GM18868 (cell line): ENCODE results near the gene DUOX1.
A peak's percentile ranks its signal among the peaks of the same experiment; 100 is the strongest.

Experiments used
- ATAC-seq: cut with Tn5 transposase; IDR thresholded peaks from one replicate; pipeline ENCODE4 v1.9.1; 2021; ENCODE audit warnings: mild to moderate bottlenecking, moderate library complexity; ENCODE audit not compliant: unreplicated experiment

DUOX1 gene

DNA sequence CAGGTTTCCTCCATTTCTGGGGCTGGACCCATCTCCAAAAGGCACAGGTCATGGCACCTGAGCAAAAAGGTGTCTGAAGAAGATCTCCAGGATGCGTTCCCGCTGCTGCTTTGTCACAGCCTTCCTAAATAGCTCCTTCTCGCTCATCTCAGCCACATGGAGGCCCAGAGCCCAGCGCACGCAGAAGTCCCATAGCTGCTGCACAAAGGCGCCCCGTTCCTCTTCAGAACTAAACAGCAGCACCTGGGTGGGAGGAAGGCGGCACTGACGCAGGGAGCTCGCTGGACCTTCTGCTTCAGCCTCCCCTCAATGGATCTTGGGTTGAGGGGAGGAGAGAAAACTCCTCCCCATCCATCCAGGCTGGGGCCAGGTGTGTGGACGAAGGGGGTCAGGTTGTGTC is 24.2 kb upstream of the DUOX1 start:
- ATAC-seq = no peak

DNA sequence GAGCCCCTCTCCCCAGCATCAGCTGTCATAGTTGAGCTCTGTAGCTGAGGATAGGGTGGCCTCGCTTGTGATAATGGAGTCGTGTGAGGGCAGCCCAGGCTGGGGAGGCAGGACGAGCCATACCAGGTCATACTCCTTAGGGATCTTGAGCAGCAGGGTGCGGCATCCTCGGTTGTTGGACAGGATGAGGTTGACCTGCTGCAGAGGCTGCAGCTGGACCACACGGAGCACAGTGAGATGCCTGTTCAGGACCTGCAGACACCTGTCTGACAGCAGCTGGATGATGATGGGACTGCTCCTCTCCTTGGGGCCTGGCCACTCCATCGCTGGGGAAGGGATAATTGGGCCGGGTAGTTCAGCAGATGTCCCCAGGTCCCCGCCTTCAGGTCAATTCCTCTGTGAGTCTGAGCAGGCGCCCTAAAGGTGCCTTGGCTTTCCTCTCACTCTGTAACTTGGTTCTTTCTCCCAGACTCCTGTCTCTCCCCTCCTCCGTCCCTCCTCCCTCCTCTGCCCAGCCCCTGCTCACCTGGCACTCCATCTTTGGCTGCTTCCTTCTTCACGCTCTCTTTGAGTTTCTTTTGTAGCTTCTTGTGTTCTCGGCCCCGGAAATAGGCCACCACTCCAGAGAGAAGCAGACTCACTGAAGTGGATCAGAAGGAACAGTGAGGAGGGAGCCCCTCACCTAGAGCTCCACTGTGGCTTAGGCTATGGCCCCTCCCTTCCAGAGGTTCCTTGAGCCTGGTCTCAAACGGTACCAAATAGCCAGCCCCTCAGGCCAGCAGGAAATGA is 23.6 kb upstream of the DUOX1 start:
- no peak for ATAC-seq

DNA sequence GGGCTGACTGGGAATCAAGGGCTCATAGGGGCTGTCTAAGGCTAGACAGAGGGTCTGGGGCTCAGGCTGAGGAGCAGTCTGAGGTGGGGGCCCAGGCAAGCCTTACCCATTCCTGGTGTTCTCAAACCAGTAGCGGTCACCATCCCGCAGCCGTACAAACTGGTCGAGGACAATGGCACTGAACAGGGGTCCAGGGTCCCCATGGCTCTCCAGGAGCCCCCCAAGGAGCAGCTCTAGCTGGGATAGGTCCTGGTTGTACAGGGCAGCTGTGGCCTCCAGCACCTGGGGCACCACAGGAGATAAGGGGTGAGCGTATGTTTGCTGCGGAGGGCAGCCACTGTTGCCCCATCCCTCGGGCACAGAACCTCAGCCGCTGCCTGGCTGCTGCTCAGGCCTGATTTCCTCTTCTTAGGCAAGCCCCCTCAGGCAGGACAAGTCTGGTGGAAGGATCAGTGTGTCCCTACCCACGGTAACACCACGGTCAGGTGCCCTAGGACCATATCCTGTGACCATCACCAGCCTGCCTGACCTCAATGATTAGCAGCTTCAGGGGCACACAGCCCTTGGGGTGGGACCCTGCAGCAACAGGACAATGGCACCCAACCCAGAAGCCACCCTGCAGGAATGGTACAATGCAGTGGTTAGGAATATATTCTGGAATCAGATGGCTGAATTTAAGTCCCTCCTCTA is 21.7 kb upstream of the DUOX1 start:
- no peak for ATAC-seq

DNA sequence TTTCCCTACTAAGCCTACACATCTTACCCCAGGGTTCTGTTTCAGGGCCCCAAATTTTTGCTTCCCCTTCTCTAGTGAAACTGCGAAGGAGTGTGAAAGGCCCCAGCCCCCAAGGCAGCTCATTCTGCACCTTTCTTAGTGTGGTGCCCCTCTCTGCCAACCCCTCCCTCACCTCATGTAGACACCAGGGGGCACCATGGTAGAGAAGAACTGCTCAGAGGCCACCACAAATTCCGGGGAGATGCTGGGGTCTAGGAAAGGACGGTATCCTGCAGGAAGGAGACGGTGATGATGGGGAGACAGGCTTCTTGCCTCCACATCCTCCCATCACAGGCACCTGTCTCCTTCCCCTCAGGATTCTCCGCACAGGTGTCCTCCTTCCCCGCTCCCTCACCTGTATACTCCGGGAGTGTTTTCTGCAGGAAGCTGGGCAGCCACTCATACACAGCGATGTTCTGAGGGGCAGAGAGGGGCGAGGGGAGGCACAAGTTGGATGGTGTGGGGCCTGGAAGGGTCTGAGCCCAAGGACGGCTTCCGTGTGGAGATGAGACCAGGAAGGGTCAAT is 19.5 kb upstream of the DUOX1 start:
- ATAC-seq = no peak

DNA sequence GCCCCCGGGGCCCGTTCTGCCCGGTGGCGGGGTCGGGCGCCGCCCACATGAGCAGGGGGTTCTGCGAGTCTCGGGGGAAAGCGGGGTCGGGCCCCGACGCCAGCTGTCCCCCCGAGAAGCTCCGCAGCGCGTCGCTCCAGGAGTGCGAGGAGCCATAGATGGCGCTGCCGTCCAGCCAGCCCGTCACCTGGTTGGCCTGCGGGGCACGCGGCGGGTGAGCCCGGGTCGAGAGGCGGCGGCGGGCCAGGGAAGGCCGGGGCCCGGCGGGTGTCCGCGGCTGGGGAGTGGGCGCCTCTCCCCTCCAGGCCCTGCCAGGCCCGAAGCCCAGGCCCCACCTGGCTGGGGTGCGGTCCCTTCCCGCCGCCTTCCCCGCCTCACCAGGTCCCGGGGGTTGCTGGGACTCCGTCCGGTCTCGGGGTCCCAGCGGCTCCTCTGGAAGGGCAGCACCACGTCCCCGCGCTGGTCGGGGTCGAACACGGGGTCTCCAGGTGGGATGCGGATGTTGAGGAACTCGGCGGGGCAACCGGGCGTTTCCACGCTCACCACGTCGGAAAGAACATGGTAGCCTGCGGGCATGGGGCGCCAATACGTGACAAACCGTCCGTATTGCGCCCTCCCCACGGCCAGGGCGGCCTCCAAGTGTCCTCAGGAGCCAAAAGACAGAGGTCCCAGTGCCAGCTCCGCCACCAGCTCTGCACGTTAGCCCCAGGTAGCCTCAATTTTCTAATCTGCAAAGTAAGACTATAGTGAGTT is 18.2 kb upstream of the DUOX1 start:
- ATAC-seq = no peak

DNA sequence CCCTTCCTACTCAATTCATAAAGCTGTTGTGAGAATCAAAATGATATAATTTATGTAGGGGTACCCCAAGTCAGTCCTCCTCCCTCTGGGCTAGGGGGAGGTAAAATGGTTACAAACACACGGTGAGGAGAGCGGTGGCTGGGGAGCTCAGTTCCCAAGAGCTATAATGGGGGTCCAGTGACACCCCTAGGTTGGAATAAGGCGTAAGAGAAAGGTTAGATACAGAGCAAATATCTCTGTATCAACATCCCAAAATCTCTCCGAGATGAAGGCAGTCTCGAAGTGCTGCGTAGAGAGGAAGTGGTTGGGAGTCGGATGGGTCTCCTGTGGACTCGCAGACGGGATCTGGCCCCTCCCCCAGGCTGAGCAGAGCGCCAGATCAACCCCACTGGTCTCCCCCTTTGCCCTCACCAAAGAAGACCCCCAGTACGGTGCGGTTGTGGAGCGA is 17.6 kb upstream of the DUOX1 start:
- no peak for ATAC-seq

DNA sequence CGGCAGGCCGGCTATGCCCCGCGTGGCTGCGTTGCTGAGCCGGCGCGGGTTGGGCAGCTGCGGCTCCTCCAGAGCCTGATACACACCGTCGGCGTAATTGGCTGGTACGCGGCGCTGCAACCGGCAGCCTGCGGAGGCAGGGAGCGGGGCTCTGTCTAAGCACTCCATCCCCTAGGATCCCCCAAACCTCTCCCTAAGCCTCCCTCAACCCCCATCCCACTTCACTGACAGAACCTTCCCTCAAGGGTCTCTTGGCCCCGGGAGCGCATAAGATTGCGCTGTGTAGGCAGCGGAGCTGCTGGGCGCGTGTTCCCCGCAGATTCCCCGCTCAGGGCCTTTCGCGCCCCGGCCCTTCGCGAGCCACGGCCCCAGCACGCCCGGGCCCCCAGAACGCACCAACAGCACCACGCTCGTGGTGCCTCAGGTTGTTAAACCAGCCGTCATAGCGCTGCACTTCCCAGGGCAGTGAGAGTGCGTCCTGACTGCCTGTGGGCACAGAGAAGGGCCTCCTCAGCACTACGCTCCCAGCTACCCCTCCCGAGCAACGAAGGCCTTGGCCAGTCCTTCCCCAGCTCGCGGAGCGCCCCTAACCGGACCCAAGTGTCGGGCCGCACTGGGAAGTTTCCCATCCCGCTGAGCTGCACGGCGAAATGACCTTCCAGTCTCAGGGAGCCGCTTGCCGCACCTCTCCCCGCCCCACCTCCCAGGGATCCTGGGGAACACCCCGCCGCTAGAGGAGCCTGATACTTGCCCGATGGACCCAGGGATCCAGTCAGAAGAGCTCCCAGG is 17.0 kb upstream of the DUOX1 start:
- no peak for ATAC-seq

DNA sequence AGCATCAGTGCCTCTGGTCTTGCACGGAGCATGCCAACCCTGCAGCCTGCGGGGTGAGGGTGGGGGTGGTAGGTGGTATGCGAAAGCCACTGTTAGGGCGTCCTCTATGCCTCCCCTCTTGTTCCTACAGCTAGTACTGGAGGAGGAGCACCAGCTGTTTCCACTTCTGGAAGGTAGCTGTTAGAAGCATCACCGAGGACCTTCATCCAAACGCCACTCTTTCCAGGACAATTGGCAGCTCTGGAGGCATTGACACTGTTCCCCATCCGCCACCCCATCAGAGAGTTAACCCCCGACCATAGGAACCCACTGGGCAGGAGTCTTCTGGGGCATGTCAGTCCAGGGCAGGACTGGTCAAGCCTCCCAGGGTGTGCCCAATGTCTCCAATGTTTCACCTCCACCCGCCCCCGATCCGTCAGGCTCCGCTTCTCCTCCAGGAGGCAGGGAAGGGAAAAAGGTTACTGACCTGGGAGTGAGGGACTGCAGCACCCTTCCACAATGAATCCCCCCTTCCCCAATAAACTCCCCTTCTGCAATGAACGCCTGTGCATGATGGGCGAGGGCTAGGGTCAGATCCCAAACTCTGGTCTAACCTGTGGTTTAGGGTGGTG is 16.3 kb upstream of the DUOX1 start:
- no peak for ATAC-seq

DNA sequence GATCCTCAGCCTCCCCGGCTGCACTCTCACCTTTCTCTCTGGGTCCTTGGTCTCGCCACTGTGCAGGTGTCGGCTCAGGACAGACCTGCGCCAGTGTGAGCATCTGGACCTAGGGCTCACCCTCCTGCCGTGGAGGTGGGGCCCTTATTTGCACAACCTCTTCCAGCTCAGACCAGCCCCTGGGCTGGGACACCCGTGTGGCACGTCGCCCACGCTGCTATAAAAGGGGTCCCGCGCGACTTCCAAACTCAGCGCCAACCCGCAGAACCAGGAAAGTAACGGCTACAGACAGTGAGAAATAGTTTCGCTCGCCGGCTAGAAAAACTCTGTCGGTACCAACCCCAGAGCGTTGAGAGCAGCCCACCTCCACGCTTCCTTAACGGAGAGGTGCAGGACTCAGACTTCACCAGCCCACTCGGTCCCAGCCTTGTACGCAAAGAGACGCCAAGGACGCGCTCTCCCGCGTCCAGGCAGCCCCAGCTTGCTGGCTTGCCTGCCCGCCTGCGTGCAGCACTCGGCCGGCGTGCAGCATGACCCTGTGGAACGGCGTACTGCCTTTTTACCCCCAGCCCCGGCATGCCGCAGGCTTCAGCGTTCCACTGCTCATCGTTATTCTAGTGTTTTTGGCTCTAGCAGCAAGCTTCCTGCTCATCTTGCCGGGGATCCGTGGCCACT is 15.6 kb upstream of the DUOX1 start, which contains the start of the genes DUOX2 and DUOXA2:
Gene DUOX2 (minus strand): TSS at position 97 of the 675 bp plus-strand sequence. CDS start 761 bp downstream, outside the sequence.
Gene DUOXA2 (plus strand): TSS at position 251 of the 675 bp plus-strand sequence. CDS start 280 bp downstream, at position 531.
- no peak for ATAC-seq

DNA sequence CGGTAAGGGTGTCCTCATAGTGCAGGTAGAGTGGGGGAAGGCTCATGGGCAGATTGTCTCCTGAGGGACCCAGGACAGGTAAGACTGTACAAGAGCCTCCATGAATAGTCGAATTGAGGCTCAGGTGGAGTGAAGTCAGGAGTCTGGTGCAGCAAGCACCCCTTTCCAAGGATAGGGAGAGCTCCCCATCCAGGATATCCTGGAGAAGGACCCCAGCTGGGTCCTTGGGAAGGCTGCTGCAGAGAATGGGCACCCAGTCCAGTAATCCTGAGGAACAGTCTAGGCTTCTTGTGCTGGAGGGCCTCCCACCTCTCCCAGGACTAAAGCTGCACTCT is 15.1 kb upstream of the DUOX1 start:
- ATAC-seq = no peak

DNA sequence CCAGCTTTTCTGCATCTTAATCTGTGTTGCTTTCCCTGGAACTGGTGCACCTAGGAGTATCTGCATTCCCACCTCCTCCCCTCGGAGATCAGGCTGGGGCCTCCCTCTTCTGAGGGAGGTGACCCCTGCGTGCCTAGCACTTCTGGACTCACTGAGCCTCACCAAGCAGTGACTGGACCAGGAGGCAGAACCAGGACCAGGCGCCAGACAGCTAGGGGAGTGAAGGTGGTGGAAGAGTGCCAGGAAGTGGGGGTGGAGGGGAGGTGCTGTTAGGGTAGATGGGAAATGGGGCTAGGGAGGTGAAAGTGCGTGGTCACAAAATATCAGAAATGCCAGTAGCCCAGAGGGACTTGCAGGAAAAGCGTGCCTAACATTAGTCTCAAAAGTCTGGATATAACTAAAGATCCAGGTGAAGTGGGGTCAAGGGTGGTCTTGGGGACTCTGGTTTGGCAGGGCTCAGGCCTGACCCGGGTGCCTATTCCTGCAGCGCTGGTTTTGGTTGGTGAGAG is 14.4 kb upstream of the DUOX1 start:
- no peak for ATAC-seq

DNA sequence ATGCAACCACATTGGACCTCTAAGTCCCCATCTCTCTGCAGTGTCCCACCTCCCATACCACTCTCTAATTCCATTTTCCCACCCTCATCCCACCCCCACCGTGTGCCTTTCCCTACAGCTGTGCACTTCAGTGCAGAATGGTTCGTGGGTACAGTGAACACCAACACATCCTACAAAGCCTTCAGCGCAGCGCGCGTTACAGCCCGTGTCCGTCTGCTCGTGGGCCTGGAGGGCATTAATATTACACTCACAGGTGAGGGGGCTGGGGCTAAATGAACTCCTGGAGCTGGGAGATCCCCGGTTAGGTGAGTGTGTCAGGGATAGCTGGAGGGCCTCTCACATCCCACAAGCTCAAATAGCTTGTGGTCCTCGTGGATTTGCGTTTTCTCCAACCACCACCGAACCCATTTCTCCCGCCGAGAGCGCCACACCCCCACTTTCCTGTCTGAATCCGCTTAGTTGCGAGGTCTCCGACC is 13.8 kb upstream of the DUOX1 start:
- no peak for ATAC-seq

DNA sequence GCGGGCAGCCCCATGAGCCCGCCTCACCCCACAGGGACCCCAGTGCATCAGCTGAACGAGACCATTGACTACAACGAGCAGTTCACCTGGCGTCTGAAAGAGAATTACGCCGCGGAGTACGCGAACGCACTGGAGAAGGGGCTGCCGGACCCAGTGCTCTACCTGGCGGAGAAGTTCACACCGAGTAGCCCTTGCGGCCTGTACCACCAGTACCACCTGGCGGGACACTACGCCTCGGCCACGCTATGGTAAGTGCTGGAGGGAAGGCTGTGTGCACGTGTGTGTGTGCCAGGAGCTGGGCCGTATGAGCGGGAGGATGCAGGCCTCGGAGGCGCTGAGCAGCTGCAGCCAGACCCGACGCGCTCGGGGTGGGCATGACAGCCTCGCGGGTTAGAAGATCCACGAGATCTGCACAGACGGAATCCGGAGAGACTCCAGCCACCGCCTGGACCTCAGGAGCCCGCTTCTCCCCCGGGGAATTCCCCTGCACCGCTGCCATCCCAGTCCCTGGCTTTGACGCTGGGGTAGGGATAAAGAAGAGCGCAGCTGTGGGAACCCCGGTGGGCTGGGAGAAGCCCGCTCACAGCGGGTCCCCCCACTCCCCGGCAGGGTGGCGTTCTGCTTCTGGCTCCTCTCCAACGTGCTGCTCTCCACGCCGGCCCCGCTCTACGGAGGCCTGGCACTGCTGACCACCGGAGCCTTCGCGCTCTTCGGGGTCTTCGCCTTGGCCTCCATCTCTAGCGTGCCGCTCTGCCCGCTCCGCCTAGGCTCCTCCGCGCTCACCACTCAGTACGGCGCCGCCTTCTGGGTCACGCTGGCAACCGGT is 13.1 kb upstream of the DUOX1 start:
- ATAC-seq = no peak

DNA sequence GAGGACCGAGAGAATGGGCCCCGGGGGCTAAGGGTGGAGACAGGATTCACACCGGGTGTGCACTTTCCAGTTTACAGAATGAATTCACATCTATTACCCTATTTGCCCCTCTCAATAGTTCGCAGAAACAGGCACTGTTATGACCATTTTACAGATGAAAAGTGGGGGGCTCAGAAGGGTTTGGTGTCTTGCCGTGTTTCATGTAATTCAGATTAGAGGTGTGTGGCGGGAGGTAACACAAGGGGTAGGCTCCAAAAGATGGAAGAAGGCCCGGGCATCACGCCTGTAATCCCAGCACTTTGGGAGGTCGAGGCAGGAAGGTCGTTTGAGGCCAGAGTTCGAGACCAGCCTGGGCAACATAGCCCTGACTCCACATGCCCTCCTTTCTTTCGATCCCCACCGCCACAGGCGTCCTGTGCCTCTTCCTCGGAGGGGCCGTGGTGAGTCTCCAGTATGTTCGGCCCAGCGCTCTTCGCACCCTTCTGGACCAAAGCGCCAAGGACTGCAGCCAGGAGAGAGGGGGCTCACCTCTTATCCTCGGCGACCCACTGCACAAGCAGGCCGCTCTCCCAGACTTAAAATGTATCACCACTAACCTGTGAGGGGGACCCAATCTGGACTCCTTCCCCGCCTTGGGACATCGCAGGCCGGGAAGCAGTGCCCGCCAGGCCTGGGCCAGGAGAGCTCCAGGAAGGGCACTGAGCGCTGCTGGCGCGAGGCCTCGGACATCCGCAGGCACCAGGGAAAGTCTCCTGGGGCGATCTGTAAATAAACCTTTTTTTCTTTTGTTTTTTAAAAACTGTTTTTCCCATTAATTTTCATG is 12.3 kb upstream of the DUOX1 start:
- peak; percentile 5 for ATAC-seq

DNA sequence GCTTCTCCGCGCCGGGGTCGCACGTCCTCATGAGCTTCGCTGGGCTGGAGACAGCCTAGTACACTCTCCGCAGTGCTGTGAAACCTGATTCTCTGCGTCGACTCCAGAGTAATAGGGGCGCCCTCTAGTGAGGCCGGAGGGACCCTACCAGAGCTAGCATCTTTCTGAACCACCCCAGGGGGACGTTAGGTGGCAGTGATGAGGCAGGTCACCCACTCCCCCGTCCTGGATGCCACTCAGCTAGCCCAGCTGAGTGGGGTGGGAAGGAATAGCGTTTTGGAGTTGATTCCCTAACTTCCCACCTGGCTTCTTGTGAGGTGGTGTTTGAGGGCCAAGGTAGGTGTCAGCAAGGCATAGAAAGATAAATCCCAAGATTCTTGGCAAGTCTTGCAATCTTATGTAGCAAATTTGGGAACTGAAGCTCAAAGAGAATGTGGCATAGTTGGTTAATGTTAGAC is 11.6 kb upstream of the DUOX1 start:
- peak; percentile 95 for ATAC-seq

DNA sequence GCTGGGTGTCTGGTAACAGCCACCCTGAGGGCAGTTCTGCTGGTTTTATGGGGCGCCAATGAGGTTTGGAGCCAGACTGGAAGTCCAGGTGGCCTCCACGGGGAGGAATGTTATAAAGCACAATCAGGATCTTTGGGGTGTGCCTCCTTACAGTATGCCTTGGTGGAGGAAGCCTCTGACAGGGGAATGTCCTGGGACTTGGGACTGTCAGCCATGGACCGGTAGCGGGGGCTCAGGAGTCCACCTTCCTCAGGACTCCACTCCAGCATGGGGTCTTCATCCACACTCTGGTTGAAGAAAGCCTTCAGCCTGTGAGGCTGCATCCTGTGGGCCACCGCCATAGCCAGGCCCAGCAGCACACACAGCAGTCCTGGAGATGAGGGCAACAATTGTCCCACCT is 10.8 kb upstream of the DUOX1 start:
- no peak for ATAC-seq
